ENCODE data around the gene DRAP1.

DNA sequence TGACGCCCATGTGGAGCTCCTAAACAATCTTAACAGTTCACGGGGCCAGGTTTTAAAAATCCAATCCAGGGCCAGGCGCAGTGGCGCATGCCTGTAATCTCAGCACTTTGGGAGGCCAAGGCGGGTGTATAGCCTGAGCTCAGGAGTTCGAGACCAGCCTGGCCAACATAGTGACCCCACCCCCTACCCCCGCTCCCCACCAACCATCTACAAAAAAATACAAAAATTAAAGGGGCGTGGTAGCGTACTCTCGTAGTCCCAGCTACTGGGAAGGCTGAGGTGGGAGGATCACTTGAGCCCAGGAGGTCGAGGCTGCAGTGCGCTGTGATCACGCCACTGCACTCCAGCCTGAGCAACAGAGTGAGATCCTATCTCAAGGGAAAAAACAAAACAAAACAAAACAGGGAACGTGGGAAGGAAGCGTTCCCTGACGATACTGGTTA is 41.6 kb downstream of the DRAP1 start:
- TF ChIP-seq, protein P1, sequence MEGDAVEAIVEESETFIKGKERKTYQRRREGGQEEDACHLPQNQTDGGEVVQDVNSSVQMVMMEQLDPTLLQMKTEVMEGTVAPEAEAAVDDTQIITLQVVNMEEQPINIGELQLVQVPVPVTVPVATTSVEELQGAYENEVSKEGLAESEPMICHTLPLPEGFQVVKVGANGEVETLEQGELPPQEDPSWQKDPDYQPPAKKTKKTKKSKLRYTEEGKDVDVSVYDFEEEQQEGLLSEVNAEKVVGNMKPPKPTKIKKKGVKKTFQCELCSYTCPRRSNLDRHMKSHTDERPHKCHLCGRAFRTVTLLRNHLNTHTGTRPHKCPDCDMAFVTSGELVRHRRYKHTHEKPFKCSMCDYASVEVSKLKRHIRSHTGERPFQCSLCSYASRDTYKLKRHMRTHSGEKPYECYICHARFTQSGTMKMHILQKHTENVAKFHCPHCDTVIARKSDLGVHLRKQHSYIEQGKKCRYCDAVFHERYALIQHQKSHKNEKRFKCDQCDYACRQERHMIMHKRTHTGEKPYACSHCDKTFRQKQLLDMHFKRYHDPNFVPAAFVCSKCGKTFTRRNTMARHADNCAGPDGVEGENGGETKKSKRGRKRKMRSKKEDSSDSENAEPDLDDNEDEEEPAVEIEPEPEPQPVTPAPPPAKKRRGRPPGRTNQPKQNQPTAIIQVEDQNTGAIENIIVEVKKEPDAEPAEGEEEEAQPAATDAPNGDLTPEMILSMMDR (IDR thresholded peaks at IDR 0.05 in 4 of 5, conservative IDR thresholded peaks at IDR 0.05 in 1 of 5): no peak
- TF ChIP-seq POLR2A (IDR thresholded peaks at IDR 0.05): no peak
